LNCAP (cell line): ENCODE results near the gene PARS2.

Experiments used
- CTCF ChIP-seq: fragments of 450-650 bp; IDR thresholded peaks from 2 replicates; pipeline ENCODE4 v1.5.1; 2017; ENCODE audit warnings: mild to moderate bottlenecking

Gene PARS2

DNA sequence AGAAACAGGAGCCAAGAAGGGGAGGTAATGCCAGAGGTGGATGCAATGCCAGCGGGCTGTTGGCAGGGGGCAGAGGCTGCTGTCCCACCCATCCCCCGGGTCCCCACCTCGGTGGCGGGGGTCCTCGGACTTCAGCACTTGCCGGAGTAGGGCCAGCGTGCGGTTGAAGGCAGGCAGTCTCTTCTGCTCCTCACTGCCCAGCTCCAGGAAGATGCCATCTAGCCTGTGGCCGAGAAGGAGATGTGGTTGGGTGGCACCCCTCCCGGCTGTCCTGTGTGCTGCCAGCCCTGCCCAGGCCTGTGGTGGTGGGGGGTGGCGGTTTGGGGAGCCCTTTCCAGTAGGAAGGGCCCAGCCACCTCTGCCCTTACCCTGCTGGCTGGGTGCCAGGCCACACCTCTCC, 23.3 kb upstream of the PARS2 start:
- no peak for TF ChIP-seq CTCF

- TF ChIP-seq CTCF: no peak
Measured at GRCh38 chr1:54786778-54787177, 22.5 kb upstream of the PARS2 start.

GRCh38 chr1:54784066-54784465, 19.7 kb upstream of the PARS2 start:
- TF ChIP-seq CTCF: no peak

- no peak for TF ChIP-seq CTCF
Measured at GRCh38 chr1:54782588-54782987, 18.3 kb upstream of the PARS2 start.

DNA sequence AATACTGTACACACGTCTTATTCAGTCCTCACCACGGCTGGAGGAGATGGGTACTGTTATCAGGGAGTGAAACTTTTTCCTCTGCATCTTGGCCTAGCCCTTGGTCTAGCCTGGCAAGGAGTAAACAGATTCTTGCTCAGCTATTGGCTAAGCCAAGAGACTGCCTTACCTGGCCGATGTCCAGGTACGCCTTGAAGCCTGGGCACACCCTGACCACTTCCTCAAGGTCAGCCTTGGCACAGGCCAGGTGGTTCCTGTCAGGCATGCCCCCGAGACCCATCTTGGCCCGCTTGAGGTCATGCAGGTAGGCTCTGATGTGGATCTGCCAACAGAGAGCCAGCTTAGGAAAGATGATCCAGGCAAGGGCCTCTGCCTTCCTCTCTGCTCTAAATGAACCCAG, 17.8 kb upstream of the PARS2 start:
- TF ChIP-seq CTCF: no peak

GRCh38 chr1:54781023-54781723, 16.9 kb upstream of the PARS2 start:
- no peak for TF ChIP-seq CTCF

DNA sequence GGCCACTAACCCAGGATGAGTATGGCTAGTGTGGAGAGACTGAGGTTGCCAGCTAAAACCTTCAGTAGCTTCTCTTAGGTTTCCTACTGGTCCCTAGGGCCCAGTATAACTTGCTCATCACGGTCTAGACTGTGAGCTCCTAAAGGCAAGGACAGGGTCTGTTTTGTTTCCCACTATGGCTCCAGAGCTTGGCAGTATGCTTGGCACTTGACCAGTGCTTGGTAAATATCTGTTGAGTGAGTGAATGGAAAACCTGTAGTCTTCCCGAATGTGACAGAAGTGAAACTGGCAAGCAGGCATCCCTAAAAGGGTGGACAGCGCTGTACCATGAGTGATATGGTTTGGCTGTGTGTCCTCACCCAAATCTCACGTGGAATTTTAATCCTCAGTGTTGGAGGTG, 13.1 kb upstream of the PARS2 start:
- no peak for TF ChIP-seq CTCF

GRCh38 chr1:54777011-54777410, 12.7 kb upstream of the PARS2 start:
- no peak for TF ChIP-seq CTCF
